ENCODE results near the gene ALOX5.

DNA sequence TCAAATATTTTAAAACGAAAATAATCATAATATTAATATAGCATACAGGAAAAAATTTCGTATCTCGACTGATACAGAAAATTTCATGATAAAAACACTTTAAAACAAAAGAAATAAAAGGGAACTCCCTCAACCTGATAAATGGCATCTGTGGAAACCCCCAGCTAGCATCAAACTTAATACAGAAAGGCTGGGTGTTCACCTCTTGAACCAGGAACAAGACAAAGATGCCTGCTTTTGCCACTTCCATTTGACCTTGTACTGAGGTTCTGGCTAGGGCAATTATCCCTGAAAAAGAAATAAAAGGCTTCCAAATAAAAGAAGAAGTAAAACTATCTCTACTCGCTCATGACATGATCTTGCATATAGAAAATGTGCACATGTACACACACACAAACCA, 2.5 kb upstream of the ALOX5 start:
- TF ChIP-seq, protein P1, sequence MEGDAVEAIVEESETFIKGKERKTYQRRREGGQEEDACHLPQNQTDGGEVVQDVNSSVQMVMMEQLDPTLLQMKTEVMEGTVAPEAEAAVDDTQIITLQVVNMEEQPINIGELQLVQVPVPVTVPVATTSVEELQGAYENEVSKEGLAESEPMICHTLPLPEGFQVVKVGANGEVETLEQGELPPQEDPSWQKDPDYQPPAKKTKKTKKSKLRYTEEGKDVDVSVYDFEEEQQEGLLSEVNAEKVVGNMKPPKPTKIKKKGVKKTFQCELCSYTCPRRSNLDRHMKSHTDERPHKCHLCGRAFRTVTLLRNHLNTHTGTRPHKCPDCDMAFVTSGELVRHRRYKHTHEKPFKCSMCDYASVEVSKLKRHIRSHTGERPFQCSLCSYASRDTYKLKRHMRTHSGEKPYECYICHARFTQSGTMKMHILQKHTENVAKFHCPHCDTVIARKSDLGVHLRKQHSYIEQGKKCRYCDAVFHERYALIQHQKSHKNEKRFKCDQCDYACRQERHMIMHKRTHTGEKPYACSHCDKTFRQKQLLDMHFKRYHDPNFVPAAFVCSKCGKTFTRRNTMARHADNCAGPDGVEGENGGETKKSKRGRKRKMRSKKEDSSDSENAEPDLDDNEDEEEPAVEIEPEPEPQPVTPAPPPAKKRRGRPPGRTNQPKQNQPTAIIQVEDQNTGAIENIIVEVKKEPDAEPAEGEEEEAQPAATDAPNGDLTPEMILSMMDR (IDR thresholded peaks at IDR 0.05), result no peak
- no peak for TF ChIP-seq EZH2 (IDR thresholded peaks at IDR 0.05; ENCODE audit: borderline replicate concordance, insufficient read depth, low read depth, low read length, poor library complexity, severe bottlenecking)
